ENCODE data around the gene ARHGEF12. TPM values are rescaled to one million over a fixed set of nuclear protein-coding genes. Genes with fewer than 3 reads are reported as not detected.

ARHGEF12 gene
- total RNA-seq, 1 donor from 2014 or later: 83.1 TPM

DNA sequence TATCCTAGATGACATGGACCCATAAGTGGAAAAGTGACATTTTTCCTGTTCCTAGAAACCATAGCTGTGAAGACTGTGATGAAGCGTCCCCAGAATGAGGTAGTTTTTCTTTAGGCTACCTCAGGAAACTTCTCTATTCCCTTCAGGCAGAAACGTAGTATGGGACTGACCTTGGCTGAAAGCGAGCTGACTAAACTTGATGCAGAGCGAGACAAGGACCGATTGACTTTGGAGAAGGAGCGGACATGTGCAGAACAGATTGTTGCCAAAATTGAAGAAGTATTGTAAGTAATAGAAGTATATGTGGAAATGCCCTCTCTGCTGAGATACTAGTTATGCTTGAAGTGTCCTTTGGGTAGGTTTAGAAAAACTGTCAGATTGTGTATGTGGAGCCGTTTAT is 110.6 kb downstream of the ARHGEF12 start:
- H3K27ac Mint-ChIP-seq (ENCODE audit: unreplicated experiment): no peak overlapping the region
- FAIRE-seq (no peak), DNase-seq (ENCODE audit: low read depth) (no peak)
- H3K4me3 ChIP-seq (ENCODE audit: insufficient read depth, low read depth, low read length): no peak overlapping the region
- H3K4me1 ChIP-seq (ENCODE audit: insufficient read depth, low read length): no peaks in the 10 kb centered on the region
- no peaks in the 10 kb centered on the region for H3K9me3 ChIP-seq (ENCODE audit: insufficient read depth, low read depth, low read length)
- no peak overlapping the region for H3K9ac ChIP-seq (ENCODE audit: low read length)
- no peaks in the 10 kb centered on the region for H3K4me1 Mint-ChIP-seq (ENCODE audit: low read depth, unreplicated experiment)
- TF ChIP-seq EZH2 (IDR thresholded peaks at IDR 0.05; ENCODE audit: insufficient read depth, low read length): no peak
- peaks cover 48% of the 10 kb centered on the region for H3K36me3 ChIP-seq (ENCODE audit: insufficient read depth, low read length)
- peaks cover 38% of the 10 kb centered on the region for H3K36me3 Mint-ChIP-seq (ENCODE audit: low read depth, unreplicated experiment)
- no peaks in the 10 kb centered on the region for H3K27me3 Mint-ChIP-seq (ENCODE audit: low read depth, unreplicated experiment)
- H3K4me3 Mint-ChIP-seq (ENCODE audit: unreplicated experiment): no peak overlapping the region
- no peak overlapping the region for H2AFZ ChIP-seq (ENCODE audit: low read depth, low read length)
- H3K27me3 ChIP-seq (ENCODE audit: insufficient read depth, low read length): no peaks in the 10 kb centered on the region
- no peaks in the 10 kb centered on the region for H3K9me3 Mint-ChIP-seq (ENCODE audit: unreplicated experiment)
- no peaks in the 10 kb centered on the region for H4K20me1 ChIP-seq (ENCODE audit: insufficient read depth, low read length)
- no peaks in the 10 kb centered on the region for H3K79me2 ChIP-seq (ENCODE audit: insufficient read depth, low read length)
- H3K4me2 ChIP-seq (ENCODE audit: low read length): no peak overlapping the region
- H3K27ac ChIP-seq (ENCODE audit: low read depth, low read length): no peak overlapping the region

DNA sequence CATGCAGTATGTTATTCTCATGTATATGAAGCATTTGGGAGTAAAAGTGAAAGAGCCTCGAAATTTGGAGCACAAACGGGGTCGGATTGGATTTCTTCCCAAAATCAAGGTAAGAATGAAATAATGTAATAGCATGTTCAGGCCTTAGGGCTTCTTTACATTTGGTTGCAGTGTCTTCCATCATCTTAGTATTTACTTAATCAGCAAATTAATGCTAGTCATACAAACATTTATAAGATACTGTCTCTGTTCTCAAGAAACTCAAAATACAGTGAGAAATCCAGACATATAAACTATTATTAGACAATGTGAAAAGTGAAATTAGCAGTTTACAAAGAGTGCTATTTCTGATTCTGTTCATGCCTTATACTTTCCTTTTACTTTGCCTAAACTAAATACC is 112.0 kb downstream of the ARHGEF12 start:
- TF ChIP-seq EZH2 (IDR thresholded peaks at IDR 0.05; ENCODE audit: insufficient read depth, low read length): no peak
- H3K9me3 Mint-ChIP-seq (ENCODE audit: unreplicated experiment): no peaks in the 10 kb centered on the region
- H3K4me3 ChIP-seq (ENCODE audit: insufficient read depth, low read depth, low read length): no peak overlapping the region
- H3K27ac ChIP-seq (ENCODE audit: low read depth, low read length): no peak overlapping the region
- no peak overlapping the region for H3K9ac ChIP-seq (ENCODE audit: low read length)
- H3K27me3 Mint-ChIP-seq (ENCODE audit: low read depth, unreplicated experiment): no peaks in the 10 kb centered on the region
- H3K9me3 ChIP-seq (ENCODE audit: insufficient read depth, low read depth, low read length): no peaks in the 10 kb centered on the region
- FAIRE-seq (no peak), DNase-seq (ENCODE audit: low read depth) (no peak)
- no peak overlapping the region for H3K27ac Mint-ChIP-seq (ENCODE audit: unreplicated experiment)
- no peaks in the 10 kb centered on the region for H4K20me1 ChIP-seq (ENCODE audit: insufficient read depth, low read length)
- H3K4me3 Mint-ChIP-seq (ENCODE audit: unreplicated experiment): no peak overlapping the region
- H2AFZ ChIP-seq (ENCODE audit: low read depth, low read length): no peak overlapping the region
- peaks cover 50% of the 10 kb centered on the region for H3K36me3 ChIP-seq (ENCODE audit: insufficient read depth, low read length)
- peaks cover 46% of the 10 kb centered on the region for H3K36me3 Mint-ChIP-seq (ENCODE audit: low read depth, unreplicated experiment)
- no peak overlapping the region for H3K4me2 ChIP-seq (ENCODE audit: low read length)
- H3K79me2 ChIP-seq (ENCODE audit: insufficient read depth, low read length): no peaks in the 10 kb centered on the region
- no peaks in the 10 kb centered on the region for H3K27me3 ChIP-seq (ENCODE audit: insufficient read depth, low read length)
- no peaks in the 10 kb centered on the region for H3K4me1 Mint-ChIP-seq (ENCODE audit: low read depth, unreplicated experiment)
- no peaks in the 10 kb centered on the region for H3K4me1 ChIP-seq (ENCODE audit: insufficient read depth, low read length)

DNA sequence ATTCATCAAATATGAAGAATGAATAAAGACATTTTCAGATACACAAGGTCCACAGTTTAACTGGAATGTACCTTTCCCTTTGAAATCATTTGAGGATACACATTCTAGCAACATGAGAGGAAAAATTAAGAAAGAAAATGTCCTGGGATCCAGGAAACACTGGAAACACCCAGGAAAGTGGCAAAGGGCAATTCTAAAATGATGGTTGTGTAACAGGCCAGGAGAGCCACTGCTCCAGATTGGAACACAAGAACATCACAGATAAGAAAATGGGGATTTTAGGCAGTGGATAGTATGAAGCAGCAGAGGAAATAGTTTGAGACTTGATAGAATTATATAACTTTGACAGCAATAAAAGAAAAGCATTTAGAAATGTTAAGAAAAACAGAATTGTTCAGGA is 119.3 kb downstream of the ARHGEF12 start:
- Mint-ChIP-seq H3K36me3 (ENCODE audit: low read depth, unreplicated experiment) (peaks cover 37% of the 10 kb centered on the region), H3K27ac (ENCODE audit: unreplicated experiment) (no peak overlapping the region), H3K9me3 (ENCODE audit: unreplicated experiment) (no peaks in the 10 kb centered on the region), H3K4me1 (ENCODE audit: low read depth, unreplicated experiment) (no peaks in the 10 kb centered on the region), H3K4me3 (ENCODE audit: unreplicated experiment) (no peak overlapping the region), H3K27me3 (ENCODE audit: low read depth, unreplicated experiment) (no peaks in the 10 kb centered on the region)
- Histone ChIP-seq H3K4me1 (ENCODE audit: insufficient read depth, low read length) (no peaks in the 10 kb centered on the region), H3K4me3 (ENCODE audit: insufficient read depth, low read depth, low read length) (no peak overlapping the region), H3K27me3 (ENCODE audit: insufficient read depth, low read length) (no peaks in the 10 kb centered on the region), H3K27ac (ENCODE audit: low read depth, low read length) (no peak overlapping the region), H3K9ac (ENCODE audit: low read length) (no peak overlapping the region), H3K36me3 (ENCODE audit: insufficient read depth, low read length) (peaks cover 57% of the 10 kb centered on the region), H3K4me2 (ENCODE audit: low read length) (no peak overlapping the region), H2AFZ (ENCODE audit: low read depth, low read length) (no peak overlapping the region), H3K79me2 (ENCODE audit: insufficient read depth, low read length) (no peaks in the 10 kb centered on the region), H4K20me1 (ENCODE audit: insufficient read depth, low read length) (no peaks in the 10 kb centered on the region), H3K9me3 (ENCODE audit: insufficient read depth, low read depth, low read length) (no peaks in the 10 kb centered on the region)
- no peak for TF ChIP-seq EZH2 (IDR thresholded peaks at IDR 0.05; ENCODE audit: insufficient read depth, low read length)
- TF ChIP-seq, protein P1, sequence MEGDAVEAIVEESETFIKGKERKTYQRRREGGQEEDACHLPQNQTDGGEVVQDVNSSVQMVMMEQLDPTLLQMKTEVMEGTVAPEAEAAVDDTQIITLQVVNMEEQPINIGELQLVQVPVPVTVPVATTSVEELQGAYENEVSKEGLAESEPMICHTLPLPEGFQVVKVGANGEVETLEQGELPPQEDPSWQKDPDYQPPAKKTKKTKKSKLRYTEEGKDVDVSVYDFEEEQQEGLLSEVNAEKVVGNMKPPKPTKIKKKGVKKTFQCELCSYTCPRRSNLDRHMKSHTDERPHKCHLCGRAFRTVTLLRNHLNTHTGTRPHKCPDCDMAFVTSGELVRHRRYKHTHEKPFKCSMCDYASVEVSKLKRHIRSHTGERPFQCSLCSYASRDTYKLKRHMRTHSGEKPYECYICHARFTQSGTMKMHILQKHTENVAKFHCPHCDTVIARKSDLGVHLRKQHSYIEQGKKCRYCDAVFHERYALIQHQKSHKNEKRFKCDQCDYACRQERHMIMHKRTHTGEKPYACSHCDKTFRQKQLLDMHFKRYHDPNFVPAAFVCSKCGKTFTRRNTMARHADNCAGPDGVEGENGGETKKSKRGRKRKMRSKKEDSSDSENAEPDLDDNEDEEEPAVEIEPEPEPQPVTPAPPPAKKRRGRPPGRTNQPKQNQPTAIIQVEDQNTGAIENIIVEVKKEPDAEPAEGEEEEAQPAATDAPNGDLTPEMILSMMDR (IDR thresholded peaks at IDR 0.05; ENCODE audit: insufficient read depth, low read depth, low read length): no peak
- no peak for FAIRE-seq
- no peak for DNase-seq (ENCODE audit: low read depth)
